Activated naive CD4-positive, alpha-beta T cell treated with anti-CD3 and anti-CD28 coated beads for 36 hours (primary cell): ENCODE measurements around the gene RPP21. TPM values are rescaled to one million over a fixed set of nuclear protein-coding genes. Genes with fewer than 3 reads are reported as not detected.

Experiments used
- total RNA-seq, 2 experiments: library from RNA; stranded (reverse); gene quantifications; one replicate each; pipeline ENCODE4 v1.2.3, GENCODE V29; 2021

The RPP21 gene
- total RNA-seq, 2 experiments from 2014 or later = 44.8 to 45.0 TPM

Other genes with a start within 250 kb of the RPP21 start
- under 1 TPM in 1 of 2 experiments, not detected in 1; 0.17 TPM for gene TRIM31, start 232.1 kb upstream of the RPP21 start, total RNA-seq
- not detected for gene TRIM40, start 209.0 kb upstream of the RPP21 start, total RNA-seq
- gene TRIM10, start 183.9 kb upstream of the RPP21 start, total RNA-seq = under 1 TPM; 0.19 to 0.25 TPM
- 1 to 10 TPM in 1 of 2 experiments, under 1 TPM in 1; 0.79 to 2.2 TPM for gene TRIM15, start 181.6 kb upstream of the RPP21 start, total RNA-seq
- gene TRIM26, start 131.8 kb upstream of the RPP21 start, total RNA-seq = 10 to 100 TPM; 36.8 to 38.7 TPM
- gene TRIM39, start 18.2 kb upstream of the RPP21 start, total RNA-seq = 10 to 100 TPM; 14.2 to 14.5 TPM
- gene HLA-E, start 144.4 kb downstream of the RPP21 start, total RNA-seq = 100 to 1,000 TPM; 598 to 608 TPM
- 10 to 100 TPM; 78.2 to 82.1 TPM for gene GNL1, start 211.3 kb downstream of the RPP21 start, total RNA-seq
- 10 to 100 TPM; 21.7 to 22.0 TPM for gene PRR3, start 212.1 kb downstream of the RPP21 start, total RNA-seq
- gene ABCF1, start 226.3 kb downstream of the RPP21 start, total RNA-seq = 10 to 100 TPM; 79.5 to 82.7 TPM